GM12801 (cell line): ENCODE data around the gene RDX.

Experiments used
- TF ChIP-seq, protein P1 (sequence below): IDR thresholded peaks from one replicate; pipeline ENCODE4 v1.5.1; 2011; ENCODE audit warnings: control low read depth; ENCODE audit not compliant: insufficient read length; ENCODE audit errors: extremely low read depth

Gene RDX

DNA sequence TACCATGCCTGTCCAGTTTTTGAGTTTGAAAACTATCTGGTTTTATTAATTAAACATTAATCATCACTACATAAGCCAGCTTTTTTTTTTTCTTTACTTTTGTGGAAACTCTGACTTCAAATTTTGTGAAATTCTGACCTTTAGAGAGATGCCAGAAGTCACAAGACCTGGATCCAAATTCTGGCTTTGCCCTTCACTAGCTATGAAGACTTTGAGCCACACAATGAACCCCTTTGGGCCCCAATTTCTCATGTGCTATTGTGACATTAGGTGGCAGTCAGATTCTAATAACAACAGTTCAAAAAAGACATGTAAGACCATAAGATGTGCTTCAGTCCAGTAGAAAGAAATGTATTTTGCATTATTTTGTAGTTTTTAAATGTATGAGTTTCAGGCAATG, 142.9 kb downstream of the RDX start:
- TF ChIP-seq, protein P1, sequence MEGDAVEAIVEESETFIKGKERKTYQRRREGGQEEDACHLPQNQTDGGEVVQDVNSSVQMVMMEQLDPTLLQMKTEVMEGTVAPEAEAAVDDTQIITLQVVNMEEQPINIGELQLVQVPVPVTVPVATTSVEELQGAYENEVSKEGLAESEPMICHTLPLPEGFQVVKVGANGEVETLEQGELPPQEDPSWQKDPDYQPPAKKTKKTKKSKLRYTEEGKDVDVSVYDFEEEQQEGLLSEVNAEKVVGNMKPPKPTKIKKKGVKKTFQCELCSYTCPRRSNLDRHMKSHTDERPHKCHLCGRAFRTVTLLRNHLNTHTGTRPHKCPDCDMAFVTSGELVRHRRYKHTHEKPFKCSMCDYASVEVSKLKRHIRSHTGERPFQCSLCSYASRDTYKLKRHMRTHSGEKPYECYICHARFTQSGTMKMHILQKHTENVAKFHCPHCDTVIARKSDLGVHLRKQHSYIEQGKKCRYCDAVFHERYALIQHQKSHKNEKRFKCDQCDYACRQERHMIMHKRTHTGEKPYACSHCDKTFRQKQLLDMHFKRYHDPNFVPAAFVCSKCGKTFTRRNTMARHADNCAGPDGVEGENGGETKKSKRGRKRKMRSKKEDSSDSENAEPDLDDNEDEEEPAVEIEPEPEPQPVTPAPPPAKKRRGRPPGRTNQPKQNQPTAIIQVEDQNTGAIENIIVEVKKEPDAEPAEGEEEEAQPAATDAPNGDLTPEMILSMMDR = no peak

DNA sequence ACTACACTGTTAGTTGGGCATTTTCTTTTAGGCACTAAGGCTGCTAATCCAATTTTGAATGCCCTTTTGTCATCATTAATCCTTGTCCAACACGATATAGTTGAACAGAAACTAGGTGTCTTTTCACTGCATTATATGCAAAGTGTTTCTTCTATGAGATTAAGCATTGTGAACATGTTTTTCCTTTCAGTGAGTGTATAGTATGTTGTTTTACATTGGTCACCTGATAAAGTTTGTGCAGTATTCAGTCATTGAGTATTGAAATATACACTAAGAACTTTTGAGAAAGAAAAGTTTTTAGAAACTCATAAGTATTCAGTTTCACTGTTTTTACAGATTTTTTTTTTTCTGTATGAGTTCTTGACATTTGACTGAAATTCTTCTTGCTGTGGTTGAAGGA, 144.2 kb downstream of the RDX start:
- TF ChIP-seq, protein P1 = no peak

DNA sequence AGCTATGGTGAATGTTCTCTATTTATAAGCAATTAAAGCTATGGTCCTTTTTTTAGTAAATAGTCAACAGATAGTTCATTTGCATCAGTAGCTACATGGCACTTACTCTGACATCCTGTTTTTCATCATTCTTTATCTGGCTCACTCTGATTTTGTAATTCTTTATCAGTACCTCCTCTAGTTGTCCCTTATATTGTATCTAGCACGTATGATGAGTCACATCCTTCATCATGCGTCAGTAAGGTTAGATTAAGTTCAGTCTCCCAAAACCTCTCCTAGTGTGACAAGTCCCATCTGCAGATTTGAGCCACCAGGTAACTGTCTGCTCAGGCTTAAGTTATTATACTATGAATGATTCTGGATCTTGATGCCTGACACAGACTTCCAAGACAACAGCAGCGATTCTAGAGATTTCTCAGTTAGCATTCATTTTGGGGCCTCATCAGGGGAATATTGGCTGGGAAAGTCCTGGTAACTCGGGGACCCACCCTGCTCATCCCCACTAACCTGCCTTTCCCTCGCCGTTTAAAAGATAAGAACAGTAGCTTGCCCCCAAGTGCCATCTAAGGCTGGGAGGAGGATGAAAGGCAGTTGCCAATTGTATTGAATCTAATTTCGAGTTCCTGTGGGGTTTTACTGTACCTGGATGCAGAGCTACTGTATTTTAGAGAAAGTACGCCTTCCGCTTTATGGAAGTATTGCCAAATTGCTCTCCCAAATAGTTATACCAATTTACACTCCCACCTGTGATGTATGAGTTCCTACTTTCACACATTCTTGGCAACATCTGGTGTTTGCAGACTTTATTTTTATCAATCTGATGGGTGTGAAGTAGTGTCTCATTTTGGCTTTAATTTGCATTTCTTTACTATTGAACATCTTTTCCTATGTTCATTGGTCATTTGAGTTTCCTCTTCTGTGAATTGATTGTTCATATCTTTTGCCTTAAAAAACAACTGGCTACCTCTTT, 147.4 kb downstream of the RDX start:
- TF ChIP-seq, protein P1 = no peak

DNA sequence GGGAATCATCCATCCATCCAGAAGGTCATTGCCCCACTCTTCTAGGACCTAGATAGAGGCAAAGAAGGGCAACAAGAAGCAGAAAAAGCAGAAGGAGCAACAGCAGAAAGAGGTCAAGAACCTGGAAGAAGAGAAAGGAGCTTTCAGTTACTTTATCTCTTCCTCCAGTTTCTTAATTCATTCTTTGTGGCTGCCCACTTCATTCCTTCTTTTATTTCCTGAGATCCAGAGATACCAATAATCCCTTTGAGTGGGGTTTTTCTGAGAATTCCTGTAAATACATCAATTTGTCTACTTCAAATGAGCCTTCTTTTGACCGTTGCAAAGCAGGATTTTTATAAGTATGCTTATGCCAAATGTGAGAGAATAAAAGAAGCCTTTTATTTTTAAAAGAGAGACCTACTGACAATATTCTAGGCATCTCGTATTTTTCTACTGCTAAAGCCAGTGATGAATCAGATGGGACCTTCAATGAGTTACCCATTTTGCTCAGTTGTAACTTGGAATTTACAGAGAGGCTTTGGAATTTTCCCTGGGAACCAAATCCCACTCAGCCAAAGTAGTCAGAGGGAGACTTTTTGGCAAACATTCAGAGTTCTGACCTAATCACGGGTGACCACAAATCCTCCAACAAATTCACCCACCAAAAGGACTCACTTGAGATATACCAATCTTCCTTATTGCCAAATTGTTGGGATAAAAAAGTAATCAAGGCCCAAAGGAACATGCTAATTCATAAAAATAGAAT, 148.3 kb downstream of the RDX start:
- TF ChIP-seq, protein P1 = no peak

DNA sequence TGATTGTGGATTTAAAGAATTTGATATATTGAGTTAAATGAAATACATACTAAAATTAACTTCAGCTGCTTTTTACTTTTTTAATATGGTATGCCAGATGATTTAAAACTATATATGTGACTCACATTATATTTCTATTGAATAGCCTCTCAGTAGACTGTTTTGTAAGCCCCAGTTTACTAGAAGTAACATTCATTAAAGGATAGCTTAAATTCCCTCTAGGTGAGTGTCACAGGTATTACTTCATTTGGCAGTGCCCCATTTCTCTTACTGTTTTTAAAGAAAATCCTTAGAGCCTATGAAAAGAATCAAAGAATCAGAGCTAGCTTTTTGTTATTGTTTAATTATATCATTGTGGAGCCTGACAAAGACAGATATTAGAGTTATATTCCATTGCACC, 154.6 kb downstream of the RDX start:
- TF ChIP-seq, protein P1 = no peak

DNA sequence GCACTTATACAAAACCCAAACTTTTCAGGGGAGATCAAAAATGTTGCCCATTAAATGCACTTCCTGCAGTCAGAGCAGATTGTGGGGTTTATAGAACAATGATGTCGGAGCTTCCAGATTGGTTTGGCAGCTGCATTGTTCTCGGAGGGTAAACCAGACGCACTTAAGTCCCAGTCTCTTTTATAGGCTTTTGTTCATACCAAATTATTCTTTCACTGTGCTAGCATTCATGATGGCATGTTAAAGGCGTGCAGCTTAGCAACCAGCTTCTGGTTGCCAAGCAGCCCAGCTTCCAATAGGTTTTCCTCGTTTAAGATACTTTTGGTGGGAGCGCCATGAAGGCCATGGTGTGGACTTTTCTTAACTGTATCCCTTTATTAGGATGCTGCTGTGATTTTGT, 162.3 kb downstream of the RDX start:
- TF ChIP-seq, protein P1 = no peak

DNA sequence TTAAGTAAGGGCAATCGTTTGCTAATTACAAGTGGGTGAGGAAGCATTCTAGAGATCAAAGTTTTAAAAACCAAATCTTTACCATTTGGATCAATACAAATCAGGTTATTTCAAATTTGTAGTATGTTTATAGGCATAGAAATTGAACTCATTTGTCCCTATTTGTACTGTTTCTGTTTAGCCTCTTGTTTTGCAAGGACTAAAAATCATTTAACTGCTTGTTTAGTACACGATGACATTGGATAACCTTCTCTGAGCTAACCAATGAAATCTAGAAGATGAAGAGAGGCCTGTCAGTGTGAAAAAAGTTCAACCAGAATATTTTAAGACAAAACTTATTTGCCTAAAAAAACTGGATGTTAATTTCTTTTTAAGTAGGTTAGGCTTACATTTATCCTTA, 163.3 kb downstream of the RDX start:
- TF ChIP-seq, protein P1 = no peak
